Neural cell (in vitro differentiated cells): ENCODE results near the gene PDIA6.
A peak's percentile ranks its signal among the peaks of the same experiment; 100 is the strongest.

Experiments used
- CTCF ChIP-seq: fragments of 450-650 bp; IDR thresholded peaks from 2 replicates; pipeline ENCODE4 v1.5.1; 2014; ENCODE audit warnings: antibody characterized with exemption, mild to moderate bottlenecking, moderate library complexity; ENCODE audit not compliant: poor library complexity, severe bottlenecking
- EP300 ChIP-seq: fragments of 450-650 bp; conservative IDR thresholded peaks from 2 replicates; pipeline ENCODE4 v1.6.1; 2014; ENCODE audit warnings: antibody characterized with exemption, mild to moderate bottlenecking, moderate library complexity; ENCODE audit not compliant: poor library complexity, severe bottlenecking
- EZH2 ChIP-seq: fragments of 200-600, 300-800 bp; shearing (Covaris generic), sonication (generic); IDR thresholded peaks from 2 replicates; pipeline ENCODE4 v1.6.1; 2014; ENCODE audit warnings: antibody characterized with exemption, low read length, borderline replicate concordance, mild to moderate bottlenecking; ENCODE audit not compliant: insufficient read depth, poor library complexity, severe bottlenecking
- MXI1 ChIP-seq: fragments of 450-650 bp; conservative IDR thresholded peaks from 2 replicates; pipeline ENCODE4 v1.6.1; 2014; ENCODE audit warnings: antibody characterized with exemption, mild to moderate bottlenecking; ENCODE audit not compliant: poor library complexity, severe bottlenecking
- POLR2AphosphoS5 ChIP-seq: IDR thresholded peaks from 2 replicates; pipeline ENCODE4 v1.6.1; 2012
- RAD21 ChIP-seq: fragments of 450-650 bp; conservative IDR thresholded peaks from 2 replicates; pipeline ENCODE4 v1.6.1; 2014; ENCODE audit warnings: antibody characterized with exemption, mild to moderate bottlenecking, moderate library complexity
- SMC3 ChIP-seq: fragments of 450-650 bp; conservative IDR thresholded peaks from 2 replicates; pipeline ENCODE4 v1.6.1; 2014; ENCODE audit warnings: antibody characterized with exemption, mild to moderate bottlenecking, moderate library complexity; ENCODE audit not compliant: poor library complexity
- TAF1 ChIP-seq: IDR thresholded peaks from 2 replicates; pipeline ENCODE4 v1.6.1; 2012; ENCODE audit warnings: low read depth
- TF ChIP-seq, protein P1 (sequence below): IDR thresholded peaks from 2 replicates; pipeline ENCODE4 v1.6.1; 2012; ENCODE audit warnings: borderline replicate concordance

DNA sequence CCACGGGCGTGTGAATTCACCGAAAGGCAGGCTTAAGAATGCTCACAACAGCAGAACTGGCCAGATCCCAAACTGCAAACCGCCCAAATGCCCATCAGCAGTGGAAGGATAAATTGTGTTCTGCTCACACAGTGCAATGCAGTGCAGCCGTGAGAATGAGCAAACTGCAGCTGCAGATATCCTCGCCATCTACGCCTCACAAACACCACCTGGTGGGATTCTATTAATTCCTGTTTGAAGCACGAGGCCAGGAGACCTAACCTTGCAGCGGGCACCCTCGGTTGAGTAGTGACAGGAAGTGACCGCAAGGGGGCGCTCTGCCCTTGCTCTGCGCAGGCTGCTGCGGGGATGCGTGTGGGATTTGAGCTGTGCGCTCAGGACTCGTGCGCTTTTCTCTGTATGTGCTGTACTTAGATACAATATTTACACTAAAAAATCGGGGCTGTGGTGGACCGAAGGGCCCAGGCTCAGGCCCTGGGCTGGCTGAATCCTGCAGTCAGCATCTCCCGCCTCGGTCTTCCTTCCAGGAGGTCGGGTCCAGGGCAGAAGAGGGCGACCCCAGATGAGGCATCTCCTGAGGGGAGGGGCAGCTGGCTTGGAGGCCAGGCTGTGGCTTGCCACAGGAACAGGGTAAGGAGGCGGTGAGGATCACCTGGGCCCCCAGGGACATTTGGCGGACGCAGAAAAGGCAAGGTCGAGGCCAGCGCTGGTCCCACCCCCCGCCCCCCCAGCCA lies 19.8 kb upstream of the PDIA6 start:
- TF ChIP-seq EZH2 (no peak), CTCF (peak; percentile 100), RAD21 (peak; percentile 100), POLR2AphosphoS5 (peak; percentile 54), EP300 (peak; percentile 37), MXI1 (peak; percentile 84), TAF1 (no peak), SMC3 (peak; percentile 99)
- TF ChIP-seq, protein P1, sequence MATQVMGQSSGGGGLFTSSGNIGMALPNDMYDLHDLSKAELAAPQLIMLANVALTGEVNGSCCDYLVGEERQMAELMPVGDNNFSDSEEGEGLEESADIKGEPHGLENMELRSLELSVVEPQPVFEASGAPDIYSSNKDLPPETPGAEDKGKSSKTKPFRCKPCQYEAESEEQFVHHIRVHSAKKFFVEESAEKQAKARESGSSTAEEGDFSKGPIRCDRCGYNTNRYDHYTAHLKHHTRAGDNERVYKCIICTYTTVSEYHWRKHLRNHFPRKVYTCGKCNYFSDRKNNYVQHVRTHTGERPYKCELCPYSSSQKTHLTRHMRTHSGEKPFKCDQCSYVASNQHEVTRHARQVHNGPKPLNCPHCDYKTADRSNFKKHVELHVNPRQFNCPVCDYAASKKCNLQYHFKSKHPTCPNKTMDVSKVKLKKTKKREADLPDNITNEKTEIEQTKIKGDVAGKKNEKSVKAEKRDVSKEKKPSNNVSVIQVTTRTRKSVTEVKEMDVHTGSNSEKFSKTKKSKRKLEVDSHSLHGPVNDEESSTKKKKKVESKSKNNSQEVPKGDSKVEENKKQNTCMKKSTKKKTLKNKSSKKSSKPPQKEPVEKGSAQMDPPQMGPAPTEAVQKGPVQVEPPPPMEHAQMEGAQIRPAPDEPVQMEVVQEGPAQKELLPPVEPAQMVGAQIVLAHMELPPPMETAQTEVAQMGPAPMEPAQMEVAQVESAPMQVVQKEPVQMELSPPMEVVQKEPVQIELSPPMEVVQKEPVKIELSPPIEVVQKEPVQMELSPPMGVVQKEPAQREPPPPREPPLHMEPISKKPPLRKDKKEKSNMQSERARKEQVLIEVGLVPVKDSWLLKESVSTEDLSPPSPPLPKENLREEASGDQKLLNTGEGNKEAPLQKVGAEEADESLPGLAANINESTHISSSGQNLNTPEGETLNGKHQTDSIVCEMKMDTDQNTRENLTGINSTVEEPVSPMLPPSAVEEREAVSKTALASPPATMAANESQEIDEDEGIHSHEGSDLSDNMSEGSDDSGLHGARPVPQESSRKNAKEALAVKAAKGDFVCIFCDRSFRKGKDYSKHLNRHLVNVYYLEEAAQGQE = peak; percentile 51
